ENCODE results near the gene METTL15. TPM values are rescaled to one million over a fixed set of nuclear protein-coding genes. Genes with fewer than 3 reads are reported as not detected.

METTL15 gene
- total and polyA plus RNA-seq, 2 of the 8 experiments (the other 6 are each of a cell fraction or from before 2014, with no cell fraction given) = 5.4 to 10.5 TPM

DNA sequence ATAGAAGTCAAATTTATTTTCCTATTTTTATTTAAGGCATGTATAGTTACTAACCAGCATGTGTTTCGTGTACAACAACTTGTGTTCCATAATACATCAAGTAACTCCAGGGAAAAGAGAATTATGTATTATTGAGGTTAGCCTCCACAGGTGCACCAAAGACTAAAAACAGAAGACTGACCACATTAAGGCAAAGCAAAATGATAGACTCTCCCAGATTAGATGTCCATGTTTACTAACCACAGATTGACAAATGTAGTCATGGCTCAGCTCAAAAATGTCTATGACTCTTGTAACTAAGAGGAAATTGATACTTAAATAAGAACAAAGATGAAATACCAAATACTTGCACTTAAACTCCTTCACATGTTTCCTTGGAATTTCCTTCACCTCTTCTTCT, 238.5 kb downstream of the METTL15 start:
- H3K18ac ChIP-seq (ENCODE audit: extremely low read depth, low read length) = no peak overlapping the region
- no peak overlapping the region for H3K23ac ChIP-seq (ENCODE audit: insufficient read length)
- H2AFZ ChIP-seq (ENCODE audit: low read length) = no peak overlapping the region
- FAIRE-seq (no peak), DNase-seq (ENCODE audit: low read depth in 1 of 2, low spot score in 2 of 2) (no peak)
- H2BK5ac ChIP-seq (ENCODE audit: low read depth, low read length) = no peak overlapping the region
- no peak overlapping the region for H4K8ac ChIP-seq (ENCODE audit: extremely low read depth, insufficient read depth, low read length)
- H4K20me1 ChIP-seq (replicated peaks in 1 of 2; ENCODE audit: control insufficient read depth in 1 of 2, insufficient read depth in 2 of 2, low read length in 2 of 2) = no peaks in the 10 kb centered on the region
- no peak overlapping the region for H3K14ac ChIP-seq (ENCODE audit: insufficient read length)
- no peak overlapping the region for H3K4me2 ChIP-seq (ENCODE audit: insufficient read depth in 1 of 2, low read depth in 2 of 2, low read length in 2 of 2)
- no peaks in the 10 kb centered on the region for H3K36me3 ChIP-seq (ENCODE audit: control insufficient read depth in 2 of 4, insufficient read depth in 4 of 4, low read length in 3 of 4)
- H3K4me3 ChIP-seq (ENCODE audit: extremely low read depth in 1 of 4, insufficient read depth in 2 of 4, low read depth in 3 of 4, low read length in 4 of 4) = no peak overlapping the region
- WGBS, 2 experiments (ENCODE audit: extremely low coverage in 1 of 2, insufficient coverage in 1 of 2, insufficient read length in 1 of 2, insufficient replicate concordance in 2 of 2, low coverage in 1 of 2, low lambda C conversion rate in 2 of 2, missing lambda C conversion rate in 1 of 2) = 72% methylated on average over 1 of the region's 1 CpG; no CpG with 5 or more reads in 1 of the 2 experiments
- no peak overlapping the region for H4K91ac ChIP-seq (replicated peaks; ENCODE audit: insufficient read length, low read length)
- H3K9me3 ChIP-seq (ENCODE audit: insufficient read depth in 2 of 2, low read depth in 1 of 2, low read length in 1 of 2) = no peaks in the 10 kb centered on the region
- TF ChIP-seq ZNF274 (IDR thresholded peaks at IDR 0.05; ENCODE audit: borderline replicate concordance, extremely low read depth, low read length) (no peak), BRCA1 (IDR thresholded peaks at IDR 0.05; ENCODE audit: low read depth, low read length) (no peak), BACH1 (IDR thresholded peaks at IDR 0.05; ENCODE audit: low read length) (no peak), SAP30 (IDR thresholded peaks at IDR 0.05; ENCODE audit: insufficient read depth, insufficient replicate concordance, low read length) (no peak), SRF (IDR thresholded peaks at IDR 0.05; ENCODE audit: low read depth, low read length) (no peak), CHD2 (IDR thresholded peaks at IDR 0.05; ENCODE audit: low read length) (no peak), CEBPB (IDR thresholded peaks at IDR 0.05; ENCODE audit: low read depth, low read length) (no peak), RXRA (IDR thresholded peaks at IDR 0.05; ENCODE audit: insufficient read depth, low read depth, low read length) (no peak), HDAC6 (IDR thresholded peaks at IDR 0.05; ENCODE audit: low read depth, low read length) (no peak), TCF12 (IDR thresholded peaks at IDR 0.05; ENCODE audit: low read depth, low read length) (no peak), FOSL1 (IDR thresholded peaks at IDR 0.05; ENCODE audit: insufficient read depth, low read depth, low read length) (no peak), SP1 (IDR thresholded peaks at IDR 0.05; ENCODE audit: low read depth, low read length) (no peak)
- TF ChIP-seq, protein P1, sequence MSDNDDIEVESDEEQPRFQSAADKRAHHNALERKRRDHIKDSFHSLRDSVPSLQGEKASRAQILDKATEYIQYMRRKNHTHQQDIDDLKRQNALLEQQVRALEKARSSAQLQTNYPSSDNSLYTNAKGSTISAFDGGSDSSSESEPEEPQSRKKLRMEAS (IDR thresholded peaks at IDR 0.05) = no peak
- TF ChIP-seq, protein P2, sequence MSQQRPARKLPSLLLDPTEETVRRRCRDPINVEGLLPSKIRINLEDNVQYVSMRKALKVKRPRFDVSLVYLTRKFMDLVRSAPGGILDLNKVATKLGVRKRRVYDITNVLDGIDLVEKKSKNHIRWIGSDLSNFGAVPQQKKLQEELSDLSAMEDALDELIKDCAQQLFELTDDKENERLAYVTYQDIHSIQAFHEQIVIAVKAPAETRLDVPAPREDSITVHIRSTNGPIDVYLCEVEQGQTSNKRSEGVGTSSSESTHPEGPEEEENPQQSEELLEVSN (IDR thresholded peaks at IDR 0.05) = no peak
- H3K4ac ChIP-seq (replicated peaks; ENCODE audit: insufficient read length, low read depth, low read length) = no peak overlapping the region
- H3K4me1 ChIP-seq (replicated peaks in 1 of 4; ENCODE audit: control insufficient read depth in 3 of 4, insufficient read depth in 4 of 4, low read length in 3 of 4) = no peaks in the 10 kb centered on the region
- no peak overlapping the region for H3K56ac ChIP-seq (replicated peaks; ENCODE audit: insufficient read length, low read depth, low read length)
- H3K27ac ChIP-seq (ENCODE audit: low read depth, low read length) = no peak overlapping the region
- ChIA-PET POLR2A (ENCODE audit: partially characterized antibody) (no interaction called here), CTCF (ENCODE audit: partially characterized antibody) (no interaction called here)
- no peak overlapping the region for H4K5ac ChIP-seq (ENCODE audit: insufficient read length, low read depth, low read length)
- no peak overlapping the region for H3K9ac ChIP-seq (replicated peaks in 1 of 4; ENCODE audit: extremely low read depth in 1 of 4, low read depth in 3 of 4, low read length in 3 of 4)
- no peak overlapping the region for H2BK12ac ChIP-seq (ENCODE audit: low read depth, low read length)
- no peaks in the 10 kb centered on the region for H3K79me2 ChIP-seq (ENCODE audit: control insufficient read depth in 1 of 2, insufficient read depth in 2 of 2, low read length in 2 of 2)
- H2BK20ac ChIP-seq (ENCODE audit: low read length) = no peak overlapping the region
- no peak overlapping the region for H2BK15ac ChIP-seq (ENCODE audit: low read length)
- no peak overlapping the region for H2BK120ac ChIP-seq (replicated peaks; ENCODE audit: low read depth, low read length)
- no peaks in the 10 kb centered on the region for H3K79me1 ChIP-seq (ENCODE audit: low read depth, low read length)
- no peaks in the 10 kb centered on the region for H3K27me3 ChIP-seq (replicated peaks in 1 of 4; ENCODE audit: control insufficient read depth in 3 of 4, extremely low read depth in 1 of 4, insufficient read depth in 3 of 4, low read length in 3 of 4)
- no peak overlapping the region for H2AK5ac ChIP-seq (ENCODE audit: low read depth, low read length)
- no peaks in the 10 kb centered on the region for H3K23me2 ChIP-seq (ENCODE audit: low read depth, low read length)
